Right atrium auricular region (tissue), 2 donors: Measurements from ENCODE around the gene TTC7B. TPM values are rescaled to one million over a fixed set of nuclear protein-coding genes. Genes with fewer than 3 reads are reported as not detected.

Source experiments
- DNase-seq: peaks from one replicate; pipeline ENCODE4 v3.0.0-alpha.2; 2019; ENCODE audit warnings: low spot score
- H3K27ac ChIP-seq, 2 donors: fragments of 200-600 bp; sonication (generic); 1 replicate in 1 of 2; 2 replicates in 1 of 2; pipeline ENCODE4 v1.5.1; 2016 to 2019
- H3K27me3 ChIP-seq, 2 donors: fragments of 200-600 bp; sonication (generic); one replicate each; pipeline versions ENCODE4 v1.5.1 to v1.6.0; 2017 to 2019
- H3K36me3 ChIP-seq: fragments of 200-600 bp; sonication (generic); one replicate; pipeline ENCODE4 v1.5.1; 2016
- H3K4me1 ChIP-seq, 2 donors: fragments of 200-600 bp; sonication (generic); one replicate each; pipeline versions ENCODE4 v1.5.1 to v1.6.0; 2017 to 2019
- H3K4me3 ChIP-seq, 2 donors: fragments of 200-600 bp; sonication (generic); 1 replicate in 1 of 2; 2 replicates in 1 of 2; pipeline ENCODE4 v1.5.1; 2017 to 2019; ENCODE audit warnings: mild to moderate bottlenecking in 1 of 2, moderate library complexity in 1 of 2
- H3K9me3 ChIP-seq, 2 donors: fragments of 200-600 bp; sonication (generic); one replicate each; pipeline ENCODE4 v1.5.1; 2019
- total RNA-seq, 2 donors: library from RNA; depleted of rRNA; stranded (reverse); fragments of >200 nt; gene quantifications; one replicate each; pipeline ENCODE4 v1.1.0, GENCODE V29; 2016
- TF ChIP-seq, protein P1 (sequence below), 2 donors: fragments of 200-600 bp; sonication (generic); IDR thresholded peaks; one replicate each; pipeline ENCODE4 v1.5.1; 2019; ENCODE audit warnings: antibody characterized with exemption in 2 of 2

Gene TTC7B
- total RNA-seq, 2 donors from 2014 or later, result 45.5 to 57.3 TPM

DNA sequence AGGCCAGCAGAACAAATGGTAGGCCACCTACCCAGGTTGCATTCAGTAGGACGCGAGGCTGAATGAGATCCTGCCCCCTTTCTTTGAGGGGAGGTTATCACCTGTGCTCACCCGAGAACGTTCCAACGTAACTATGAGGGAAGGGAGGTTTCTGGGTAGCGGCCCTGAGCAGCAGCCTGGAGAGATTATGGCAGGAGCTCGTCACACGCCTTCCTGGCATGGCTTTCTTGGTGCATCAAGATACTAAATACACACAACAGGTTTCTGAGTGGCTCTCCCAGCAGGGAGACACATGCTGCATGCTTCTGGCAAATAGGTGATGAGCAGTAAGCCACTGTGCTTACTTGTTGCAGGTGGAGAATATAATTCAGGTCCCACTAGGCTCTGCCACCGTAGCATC is 271.7 kb downstream of the TTC7B start:
- DNase-seq, result no peak
- H3K4me3 ChIP-seq, result no peak overlapping the region
- no peaks in the 10 kb centered on the region for H3K27me3 ChIP-seq
- TF ChIP-seq, protein P1, sequence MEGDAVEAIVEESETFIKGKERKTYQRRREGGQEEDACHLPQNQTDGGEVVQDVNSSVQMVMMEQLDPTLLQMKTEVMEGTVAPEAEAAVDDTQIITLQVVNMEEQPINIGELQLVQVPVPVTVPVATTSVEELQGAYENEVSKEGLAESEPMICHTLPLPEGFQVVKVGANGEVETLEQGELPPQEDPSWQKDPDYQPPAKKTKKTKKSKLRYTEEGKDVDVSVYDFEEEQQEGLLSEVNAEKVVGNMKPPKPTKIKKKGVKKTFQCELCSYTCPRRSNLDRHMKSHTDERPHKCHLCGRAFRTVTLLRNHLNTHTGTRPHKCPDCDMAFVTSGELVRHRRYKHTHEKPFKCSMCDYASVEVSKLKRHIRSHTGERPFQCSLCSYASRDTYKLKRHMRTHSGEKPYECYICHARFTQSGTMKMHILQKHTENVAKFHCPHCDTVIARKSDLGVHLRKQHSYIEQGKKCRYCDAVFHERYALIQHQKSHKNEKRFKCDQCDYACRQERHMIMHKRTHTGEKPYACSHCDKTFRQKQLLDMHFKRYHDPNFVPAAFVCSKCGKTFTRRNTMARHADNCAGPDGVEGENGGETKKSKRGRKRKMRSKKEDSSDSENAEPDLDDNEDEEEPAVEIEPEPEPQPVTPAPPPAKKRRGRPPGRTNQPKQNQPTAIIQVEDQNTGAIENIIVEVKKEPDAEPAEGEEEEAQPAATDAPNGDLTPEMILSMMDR (IDR thresholded peaks at IDR 0.05), result no peak
- H3K9me3 ChIP-seq, result no peaks in the 10 kb centered on the region
- H3K36me3 ChIP-seq, result peaks cover 11% of the 10 kb centered on the region
- H3K4me1 ChIP-seq, result peaks cover 0 to 35% of the 10 kb centered on the region in 2 donors
- H3K27ac ChIP-seq, result peak overlapping the region; percentile 13 to 80

DNA sequence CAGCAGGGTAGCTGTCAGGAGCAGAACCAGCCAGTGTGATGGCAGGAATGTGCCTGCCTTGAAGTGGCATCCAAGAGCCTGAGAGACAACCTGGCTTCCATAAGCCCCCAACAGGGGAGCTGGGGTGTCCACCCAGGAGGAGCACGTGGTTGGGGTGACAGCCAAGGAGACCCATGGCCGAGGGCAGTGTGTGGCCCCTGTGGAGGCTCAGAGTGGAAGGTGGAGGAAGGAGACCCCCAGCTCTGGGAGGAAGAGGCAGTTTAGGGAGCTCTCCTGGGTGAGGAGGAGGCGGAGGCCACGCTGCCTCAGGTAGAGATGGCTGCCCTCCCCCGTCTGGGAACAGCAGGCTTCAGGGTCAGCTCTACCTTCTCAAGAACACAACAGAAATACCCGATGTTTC is 272.4 kb downstream of the TTC7B start:
- H3K4me1 ChIP-seq, result peaks cover 0 to 35% of the 10 kb centered on the region in 2 donors
- peaks cover 13% of the 10 kb centered on the region for H3K36me3 ChIP-seq

DNA sequence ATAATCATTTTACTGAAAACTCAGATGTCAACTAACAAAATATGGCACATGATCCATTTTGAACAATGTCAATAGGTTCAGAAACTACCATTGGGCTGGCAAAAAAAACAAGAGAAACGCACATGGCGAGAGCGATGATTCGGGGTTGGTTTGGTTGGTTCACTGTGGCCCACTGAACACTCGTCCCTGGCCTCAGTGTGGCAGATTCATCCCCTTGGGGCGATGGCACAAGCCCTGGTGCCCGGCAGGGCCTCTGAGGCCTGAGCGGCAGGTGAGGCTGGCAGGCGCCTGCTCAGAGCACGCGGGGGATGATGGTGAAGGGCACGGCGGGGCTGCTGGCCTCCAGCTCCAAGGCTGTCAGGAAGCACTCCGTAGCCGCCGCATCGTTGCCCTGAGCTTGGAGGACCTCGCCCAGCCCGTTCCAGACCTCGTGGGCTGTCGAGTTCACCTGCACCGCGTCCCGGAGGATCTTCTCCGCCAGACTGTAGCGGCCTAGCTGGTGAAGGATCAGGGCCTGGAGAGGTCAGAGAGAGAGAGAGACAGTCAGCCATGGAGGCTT is 275.1 kb downstream of the TTC7B start:
- DNase-seq, result no peak
- Histone ChIP-seq H3K9me3 (no peaks in the 10 kb centered on the region), H3K4me3 (no peak overlapping the region), H3K27me3 (no peaks in the 10 kb centered on the region), H3K36me3 (peaks cover 13% of the 10 kb centered on the region), H3K4me1 (peaks cover 0 to 25% of the 10 kb centered on the region in 2 donors), H3K27ac (no peak overlapping the region)
- TF ChIP-seq, protein P1 (IDR thresholded peaks at IDR 0.05), result no peak

More for the DNA sequence above, 272.4 kb downstream of the TTC7B start:
- no peak for DNase-seq
- H3K4me3 ChIP-seq, result no peak overlapping the region
- H3K9me3 ChIP-seq, result no peaks in the 10 kb centered on the region
- TF ChIP-seq, protein P1 (IDR thresholded peaks at IDR 0.05), result no peak
- H3K27me3 ChIP-seq, result no peaks in the 10 kb centered on the region
- peak overlapping the region in 1 of 2 donors; percentile 13 for H3K27ac ChIP-seq

DNA sequence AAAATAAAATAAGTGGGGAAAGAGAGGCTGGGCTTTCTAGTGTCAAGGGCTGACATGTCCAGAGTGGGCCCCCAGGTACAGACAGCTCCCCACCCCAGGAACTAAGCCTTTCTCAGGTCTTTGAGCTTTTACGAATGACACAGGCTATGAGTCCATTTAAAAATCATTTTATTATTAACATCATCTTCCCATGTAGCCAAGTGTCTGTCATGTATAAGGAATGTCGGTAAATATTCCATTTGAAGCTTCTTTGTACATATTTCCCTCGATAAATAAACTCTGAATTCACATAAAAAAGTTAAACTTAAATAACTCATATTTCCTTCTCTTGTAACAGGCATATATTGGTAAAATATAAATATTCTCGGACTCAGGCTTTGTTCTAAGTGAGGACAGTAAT is 275.8 kb downstream of the TTC7B start:
- peaks cover 0 to 25% of the 10 kb centered on the region in 2 donors for H3K4me1 ChIP-seq
- TF ChIP-seq, protein P1 (IDR thresholded peaks at IDR 0.05), result no peak

DNA sequence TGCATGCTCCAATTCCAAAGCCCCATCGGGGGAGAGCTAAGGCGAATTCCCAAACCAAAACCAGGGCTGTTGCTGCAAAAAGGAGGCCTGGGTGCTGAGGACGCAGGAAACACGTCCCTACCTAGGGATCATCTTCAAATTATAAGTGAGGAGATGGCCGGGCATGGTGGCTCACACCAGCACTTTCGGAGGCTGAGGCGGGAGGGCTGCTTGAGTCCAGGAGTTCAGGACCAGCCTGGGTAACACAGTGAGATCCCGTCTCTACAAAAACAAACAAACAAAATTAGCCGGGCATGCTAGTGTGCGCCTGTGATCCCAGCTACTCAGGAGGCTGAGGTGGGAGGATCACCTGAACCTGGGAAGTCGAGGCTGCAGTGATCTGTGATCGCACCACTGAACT is 276.2 kb downstream of the TTC7B start:
- H3K36me3 ChIP-seq, result peaks cover 13% of the 10 kb centered on the region
- TF ChIP-seq, protein P1 (IDR thresholded peaks at IDR 0.05), result no peak
- DNase-seq, result no peak
- no peak overlapping the region for H3K4me3 ChIP-seq
- H3K27ac ChIP-seq, result no peak overlapping the region
- no peaks in the 10 kb centered on the region for H3K9me3 ChIP-seq
- no peaks in the 10 kb centered on the region for H3K27me3 ChIP-seq
- H3K4me1 ChIP-seq, result peaks cover 0 to 25% of the 10 kb centered on the region in 2 donors

More for the DNA sequence above, 275.8 kb downstream of the TTC7B start:
- H3K9me3 ChIP-seq, result no peaks in the 10 kb centered on the region
- no peak for DNase-seq
- no peak overlapping the region for H3K4me3 ChIP-seq
- no peak overlapping the region for H3K27ac ChIP-seq
- peaks cover 13% of the 10 kb centered on the region for H3K36me3 ChIP-seq
- H3K27me3 ChIP-seq, result no peaks in the 10 kb centered on the region

DNA sequence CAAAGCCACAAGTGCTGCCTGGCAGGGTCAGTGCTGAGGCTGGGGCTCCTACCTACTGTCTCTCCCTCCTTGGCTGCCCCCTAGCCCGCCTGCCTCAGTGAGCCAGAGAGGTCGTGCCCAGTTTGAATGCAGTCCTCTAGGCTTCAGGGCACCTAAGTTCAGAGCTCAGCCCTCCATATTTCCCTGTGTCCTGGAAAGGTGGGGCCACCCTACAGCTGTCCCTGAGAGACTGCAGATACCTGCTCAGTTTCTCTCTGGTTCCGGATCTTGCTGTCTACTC is 276.8 kb downstream of the TTC7B start:
- Histone ChIP-seq H3K4me1 (peaks cover 0 to 29% of the 10 kb centered on the region in 2 donors), H3K27ac (no peak overlapping the region), H3K4me3 (no peak overlapping the region), H3K27me3 (no peaks in the 10 kb centered on the region), H3K9me3 (no peaks in the 10 kb centered on the region), H3K36me3 (peaks cover 13% of the 10 kb centered on the region)
- no peak for DNase-seq
- TF ChIP-seq, protein P1 (IDR thresholded peaks at IDR 0.05), result no peak
